Liver (tissue), 9 donors: ENCODE results near the gene SLC24A4. TPM values are rescaled to one million over a fixed set of nuclear protein-coding genes. Genes with fewer than 3 reads are reported as not detected.

Source experiments
- DNase-seq: peaks from one replicate; pipeline ENCODE4 v3.0.0-alpha.2; 2017; ENCODE audit warnings: low spot score
- H3K27ac ChIP-seq, 2 donors: one replicate each; pipeline ENCODE4 v1.7.0; 2013; ENCODE audit warnings: inconsistent platforms in 2 of 2, low read length in 2 of 2, control low read depth in 1 of 2, low read depth in 1 of 2, mild to moderate bottlenecking in 1 of 2
- H3K27me3 ChIP-seq, 4 donors: one replicate each; pipeline versions ENCODE4 v1.6.1 to v1.7.0; 2013; ENCODE audit warnings: low read length in 3 of 4, inconsistent platforms in 1 of 4, mild to moderate bottlenecking in 1 of 4, moderate library complexity in 1 of 4; ENCODE audit not compliant: control insufficient read depth in 4 of 4, insufficient read depth in 4 of 4
- H3K36me3 ChIP-seq, 4 donors: one replicate each; pipeline versions ENCODE4 v1.6.1 to v1.7.0; 2013; ENCODE audit warnings: low read length in 3 of 4, mild to moderate bottlenecking in 3 of 4, low read depth in 1 of 4, moderate library complexity in 1 of 4; ENCODE audit not compliant: control insufficient read depth in 4 of 4, insufficient read depth in 3 of 4
- H3K4me1 ChIP-seq, 4 donors: one replicate each; pipeline versions ENCODE4 v1.6.1 to v1.7.0; 2013; ENCODE audit warnings: low read length in 3 of 4, mild to moderate bottlenecking in 3 of 4, moderate library complexity in 1 of 4; ENCODE audit not compliant: control insufficient read depth in 4 of 4, insufficient read depth in 4 of 4
- H3K4me3 ChIP-seq, 3 donors: one replicate each; pipeline versions ENCODE4 v1.6.1 to v1.7.0; 2013; ENCODE audit warnings: low read length in 3 of 3, control low read depth in 1 of 3, low read depth in 1 of 3, mild to moderate bottlenecking in 1 of 3
- H3K9ac ChIP-seq, 2 donors: one replicate each; pipeline ENCODE4 v1.7.0; 2013; ENCODE audit warnings: low read length in 2 of 2, mild to moderate bottlenecking in 2 of 2, moderate library complexity in 2 of 2, control low read depth in 1 of 2, low read depth in 1 of 2
- H3K9me3 ChIP-seq, 4 donors: one replicate each; pipeline versions ENCODE4 v1.6.1 to v1.7.0; 2013; ENCODE audit warnings: low read length in 3 of 4; ENCODE audit not compliant: control insufficient read depth in 4 of 4
- ATF3 ChIP-seq: IDR thresholded peaks from 2 replicates; pipeline ENCODE4 v1.6.1; 2016; ENCODE audit warnings: antibody characterized with exemption
- CTCF ChIP-seq: fragments of 150-350 bp; IDR thresholded peaks from 2 replicates; pipeline ENCODE4 v1.5.1; 2017; ENCODE audit warnings: improper control_type of control experiment, low read depth, low read length; ENCODE audit not compliant: missing input control
- EGR1 ChIP-seq, 2 donors: IDR thresholded peaks; 2 replicates each; pipeline ENCODE4 v1.6.1; 2016 to 2018; ENCODE audit warnings: antibody characterized with exemption in 2 of 2, low read depth in 2 of 2
- FOXA1 ChIP-seq: IDR thresholded peaks from 2 replicates; pipeline ENCODE4 v1.6.1; 2016; ENCODE audit warnings: antibody characterized with exemption
- GABPA ChIP-seq, 2 donors: IDR thresholded peaks in 1 of 2; conservative IDR thresholded peaks in 1 of 2; 2 replicates each; pipeline ENCODE4 v1.6.1; 2016; ENCODE audit warnings: antibody characterized with exemption in 2 of 2, mild to moderate bottlenecking in 1 of 2, moderate library complexity in 1 of 2
- HNF4A ChIP-seq, 2 donors: conservative IDR thresholded peaks; 2 replicates each; pipeline ENCODE4 v1.6.1; 2016; ENCODE audit warnings: antibody characterized with exemption in 2 of 2, mild to moderate bottlenecking in 2 of 2
- HNF4G ChIP-seq: IDR thresholded peaks from 2 replicates; pipeline ENCODE4 v1.6.1; 2016; ENCODE audit warnings: antibody characterized with exemption
- JUND ChIP-seq, 2 donors: IDR thresholded peaks; 2 replicates each; pipeline ENCODE4 v1.6.1; 2016; ENCODE audit warnings: antibody characterized with exemption in 2 of 2
- NR2F2 ChIP-seq: IDR thresholded peaks from 2 replicates; pipeline ENCODE4 v1.6.1; 2016; ENCODE audit warnings: antibody characterized with exemption
- RAD21 ChIP-seq, 2 donors: IDR thresholded peaks; 2 replicates each; pipeline ENCODE4 v1.6.1; 2016; ENCODE audit warnings: antibody characterized with exemption in 2 of 2, mild to moderate bottlenecking in 2 of 2
- RXRA ChIP-seq, 2 donors: IDR thresholded peaks; 2 replicates each; pipeline ENCODE4 v1.6.1; 2017 to 2018; ENCODE audit warnings: antibody characterized with exemption in 2 of 2, mild to moderate bottlenecking in 1 of 2
- TAF1 ChIP-seq: conservative IDR thresholded peaks from 2 replicates; pipeline ENCODE4 v1.6.1; 2016; ENCODE audit warnings: antibody characterized with exemption, mild to moderate bottlenecking
- YY1 ChIP-seq: IDR thresholded peaks from 2 replicates; pipeline ENCODE4 v1.6.1; 2016; ENCODE audit warnings: antibody characterized with exemption, mild to moderate bottlenecking
- WGBS: extraction: QIAGEN DNeasy Blood & Tissue Kit; methylation state at CpG from one replicate; pipeline ENCODE4 v1.1.7; 2013; 5-methylcytosine and 5-hydroxymethylcytosine counted together
- polyA plus RNA-seq, 2 donors: library from polyadenylated mRNA; stranded (reverse) in 1 of 2; unstranded in 1 of 2; fragments of 200-250 nt in 1 of 2; fragments of >200 nt in 1 of 2; fragmentation: Nextera tagmentation in 1 of 2; extraction: Ambion mirVana in 1 of 2; gene quantifications; one replicate each; pipeline versions ENCODE4 v1.2.1 to v1.2.3, GENCODE V29; 2013 to 2015
- total RNA-seq, 2 donors: library from RNA; depleted of rRNA; stranded (reverse); fragments of >200 nt; gene quantifications; one replicate each; pipeline ENCODE4 v1.2.3, GENCODE V29; 2014
- TF ChIP-seq, protein P1 (sequence below): IDR thresholded peaks from 2 replicates; pipeline ENCODE4 v1.6.1; 2016; ENCODE audit warnings: antibody characterized with exemption
- TF ChIP-seq, protein P2 (sequence below): IDR thresholded peaks from 2 replicates; pipeline ENCODE4 v1.6.1; 2016; ENCODE audit warnings: antibody characterized with exemption
- donor health status: healthy.
- donor health status: healthy.
- donor health status: healthy.
- donor health status: healthy.
- donor health status: healthy.

SLC24A4 gene
- total and polyA plus RNA-seq, 4 donors = 0.06 to 0.23 (median 0.12) TPM

DNA sequence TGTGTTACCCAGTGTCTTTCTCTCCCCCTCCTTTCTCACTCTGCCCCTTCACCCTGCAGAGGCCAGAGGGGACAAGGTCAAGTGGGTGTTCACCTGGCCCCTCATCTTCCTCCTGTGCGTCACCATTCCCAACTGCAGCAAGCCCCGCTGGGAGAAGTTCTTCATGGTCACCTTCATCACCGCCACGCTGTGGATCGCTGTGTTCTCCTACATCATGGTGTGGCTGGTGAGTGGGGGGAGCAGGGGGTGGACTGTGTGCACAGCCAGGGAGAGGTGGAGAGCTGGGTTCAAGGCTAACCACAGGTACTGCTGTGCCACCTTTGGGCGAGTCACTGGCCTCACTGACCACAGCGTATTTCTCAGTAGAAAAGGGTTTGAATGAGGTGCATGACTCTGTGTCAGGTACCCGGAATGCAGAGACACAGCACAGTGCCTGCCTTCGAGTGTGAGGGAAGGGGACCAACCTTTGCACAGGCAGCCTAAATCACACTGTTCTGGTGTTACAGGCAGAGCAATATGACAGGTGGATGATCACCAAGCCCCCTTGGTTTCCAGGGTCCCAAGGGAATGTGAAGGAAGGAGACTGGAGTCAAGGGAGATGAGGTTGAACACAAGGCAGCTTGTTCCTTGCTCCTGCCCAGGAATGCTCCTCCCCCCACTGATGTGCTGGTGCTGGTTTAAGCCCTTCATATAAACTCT lies 159.8 kb downstream of the SLC24A4 start (continued):
- TF ChIP-seq, protein P1, sequence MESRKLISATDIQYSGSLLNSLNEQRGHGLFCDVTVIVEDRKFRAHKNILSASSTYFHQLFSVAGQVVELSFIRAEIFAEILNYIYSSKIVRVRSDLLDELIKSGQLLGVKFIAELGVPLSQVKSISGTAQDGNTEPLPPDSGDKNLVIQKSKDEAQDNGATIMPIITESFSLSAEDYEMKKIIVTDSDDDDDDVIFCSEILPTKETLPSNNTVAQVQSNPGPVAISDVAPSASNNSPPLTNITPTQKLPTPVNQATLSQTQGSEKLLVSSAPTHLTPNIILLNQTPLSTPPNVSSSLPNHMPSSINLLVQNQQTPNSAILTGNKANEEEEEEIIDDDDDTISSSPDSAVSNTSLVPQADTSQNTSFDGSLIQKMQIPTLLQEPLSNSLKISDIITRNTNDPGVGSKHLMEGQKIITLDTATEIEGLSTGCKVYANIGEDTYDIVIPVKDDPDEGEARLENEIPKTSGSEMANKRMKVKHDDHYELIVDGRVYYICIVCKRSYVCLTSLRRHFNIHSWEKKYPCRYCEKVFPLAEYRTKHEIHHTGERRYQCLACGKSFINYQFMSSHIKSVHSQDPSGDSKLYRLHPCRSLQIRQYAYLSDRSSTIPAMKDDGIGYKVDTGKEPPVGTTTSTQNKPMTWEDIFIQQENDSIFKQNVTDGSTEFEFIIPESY = no peak
- no peak for TF ChIP-seq GABPA (IDR thresholded peaks at IDR 0.05 in 1 of 2, conservative IDR thresholded peaks at IDR 0.05 in 1 of 2)
- TF ChIP-seq RAD21 (IDR thresholded peaks at IDR 0.05) = no peak

DNA sequence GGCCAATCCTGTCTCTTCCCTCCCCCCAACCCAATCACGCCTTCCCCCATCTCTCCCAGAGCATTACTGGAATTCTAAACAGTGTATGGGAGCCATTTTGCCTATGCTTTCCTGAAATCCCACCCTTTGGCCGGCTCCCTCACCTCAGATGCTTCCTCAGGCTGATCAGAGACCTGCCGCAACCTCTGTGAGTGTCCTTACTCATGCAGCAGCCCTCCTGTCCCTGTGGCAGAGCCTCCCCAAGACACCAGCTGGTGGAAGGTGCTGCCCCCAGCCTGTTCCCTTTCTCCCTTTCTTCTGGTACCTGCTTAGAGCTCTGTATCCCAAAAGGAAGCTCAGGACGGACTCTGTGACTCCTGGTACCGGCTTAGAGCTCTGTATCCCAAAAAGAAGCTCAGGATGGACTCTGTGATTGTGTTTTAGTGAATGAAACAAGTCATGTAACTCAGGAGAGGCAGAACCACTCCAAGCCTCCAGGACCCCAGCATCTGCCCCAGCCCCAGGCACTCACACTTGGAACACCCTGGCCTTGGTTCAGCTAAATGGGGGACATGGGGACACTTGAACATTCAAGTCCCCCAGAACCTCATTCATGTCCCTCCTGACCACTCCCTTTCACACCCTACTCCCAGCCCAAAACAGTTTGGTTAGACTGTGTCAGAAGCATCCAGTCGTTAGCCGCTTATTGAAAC lies 161.3 kb downstream of the SLC24A4 start:
- Histone ChIP-seq H3K27ac (no peak overlapping the region), H3K9me3 (no peaks in the 10 kb centered on the region), H3K4me3 (no peak overlapping the region), H3K4me1 (peaks cover 3 to 18% (median 16%) of the 10 kb centered on the region in 4 donors), H3K27me3 (no peaks in the 10 kb centered on the region), H3K9ac (no peak overlapping the region), H3K36me3 (no peaks in the 10 kb centered on the region)
- 94% methylated on average over 7 of the region's 7 CpGs for WGBS
- no peak for DNase-seq
- no peak for TF ChIP-seq RAD21 (IDR thresholded peaks at IDR 0.05)
- no peak for TF ChIP-seq ATF3
- no peak for TF ChIP-seq HNF4G
- TF ChIP-seq, protein P1 = no peak
- no peak for TF ChIP-seq HNF4A (conservative IDR thresholded peaks at IDR 0.05)
- no peak for TF ChIP-seq RXRA (IDR thresholded peaks at IDR 0.05)
- TF ChIP-seq TAF1 = no peak
- TF ChIP-seq NR2F2 = no peak
- TF ChIP-seq JUND (IDR thresholded peaks at IDR 0.05) = no peak
- TF ChIP-seq, protein P2, sequence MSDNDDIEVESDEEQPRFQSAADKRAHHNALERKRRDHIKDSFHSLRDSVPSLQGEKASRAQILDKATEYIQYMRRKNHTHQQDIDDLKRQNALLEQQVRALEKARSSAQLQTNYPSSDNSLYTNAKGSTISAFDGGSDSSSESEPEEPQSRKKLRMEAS = no peak
- no peak for TF ChIP-seq YY1
- TF ChIP-seq GABPA (IDR thresholded peaks at IDR 0.05 in 1 of 2, conservative IDR thresholded peaks at IDR 0.05 in 1 of 2) = no peak
- TF ChIP-seq EGR1 (IDR thresholded peaks at IDR 0.05; ENCODE audit: low read depth in 2 of 2) = no peak

GRCh38 chr14:92486881-92487280 lies 163.9 kb downstream of the SLC24A4 start:
- H3K4me1 ChIP-seq = peaks cover 2 to 5% (median 3%) of the 10 kb centered on the region in 4 donors
- H3K36me3 ChIP-seq = no peaks in the 10 kb centered on the region
- H3K4me3 ChIP-seq = no peak overlapping the region
- no peak overlapping the region for H3K27ac ChIP-seq
- no peaks in the 10 kb centered on the region for H3K9me3 ChIP-seq
- no peaks in the 10 kb centered on the region for H3K27me3 ChIP-seq
- 78% methylated on average over 4 of the region's 4 CpGs for WGBS
- TF ChIP-seq NR2F2 (no peak), CTCF (no peak), ATF3 (no peak), FOXA1 (no peak), RXRA (IDR thresholded peaks at IDR 0.05) (no peak)
- DNase-seq = no peak
- no peak overlapping the region for H3K9ac ChIP-seq
